Mucosa of stomach (tissue), 1 donor: ENCODE data around the gene PCNT.

ENCODE experiments used
- H3K27me3 ChIP-seq: one replicate; pipeline ENCODE4 v1.7.0; 2013; ENCODE audit warnings: mild to moderate bottlenecking, low read length; ENCODE audit not compliant: control insufficient read depth, insufficient read depth
- H3K36me3 ChIP-seq: one replicate; pipeline ENCODE4 v1.7.0; 2013; ENCODE audit warnings: low read length; ENCODE audit not compliant: control insufficient read depth, insufficient read depth
- H3K4me1 ChIP-seq: one replicate; pipeline ENCODE4 v1.7.0; 2013; ENCODE audit warnings: mild to moderate bottlenecking, low read length; ENCODE audit not compliant: control insufficient read depth, insufficient read depth
- H3K4me3 ChIP-seq: one replicate; pipeline ENCODE4 v1.7.0; 2013; ENCODE audit warnings: low read length
- H3K9ac ChIP-seq: one replicate; pipeline ENCODE4 v1.7.0; 2013; ENCODE audit warnings: mild to moderate bottlenecking, low read length, moderate library complexity
- H3K9me3 ChIP-seq: one replicate; pipeline ENCODE4 v1.7.0; 2013; ENCODE audit warnings: mild to moderate bottlenecking, low read length, moderate library complexity; ENCODE audit not compliant: control insufficient read depth
- donor health status: Pancreatic carcinoma.

The PCNT gene

DNA sequence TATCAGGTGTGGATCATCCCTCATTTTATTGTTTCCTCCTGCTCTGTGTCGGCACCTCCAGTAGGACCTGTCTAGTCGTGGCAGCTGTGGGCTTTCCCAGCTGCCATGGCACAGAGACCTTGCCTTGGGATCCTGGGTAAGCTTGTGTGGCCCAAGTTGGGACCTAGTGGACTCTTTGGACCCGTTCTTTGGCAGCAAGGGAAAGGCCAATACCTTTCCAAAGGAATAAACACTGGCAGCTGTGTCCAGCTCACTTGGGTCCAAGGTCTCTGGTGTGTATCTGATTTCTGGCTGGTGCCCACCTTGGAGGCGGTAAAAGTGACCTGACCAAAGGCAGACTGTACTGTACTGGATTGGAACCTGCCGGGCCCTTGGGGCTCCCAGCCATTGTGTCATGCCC lies 156.5 kb downstream of the PCNT start:
- Histone ChIP-seq H3K27me3 (no peaks in the 10 kb centered on the region), H3K4me1 (peaks cover 8% of the 10 kb centered on the region), H3K36me3 (no peaks in the 10 kb centered on the region), H3K9me3 (no peaks in the 10 kb centered on the region), H3K9ac (no peak overlapping the region), H3K4me3 (no peak overlapping the region)

DNA sequence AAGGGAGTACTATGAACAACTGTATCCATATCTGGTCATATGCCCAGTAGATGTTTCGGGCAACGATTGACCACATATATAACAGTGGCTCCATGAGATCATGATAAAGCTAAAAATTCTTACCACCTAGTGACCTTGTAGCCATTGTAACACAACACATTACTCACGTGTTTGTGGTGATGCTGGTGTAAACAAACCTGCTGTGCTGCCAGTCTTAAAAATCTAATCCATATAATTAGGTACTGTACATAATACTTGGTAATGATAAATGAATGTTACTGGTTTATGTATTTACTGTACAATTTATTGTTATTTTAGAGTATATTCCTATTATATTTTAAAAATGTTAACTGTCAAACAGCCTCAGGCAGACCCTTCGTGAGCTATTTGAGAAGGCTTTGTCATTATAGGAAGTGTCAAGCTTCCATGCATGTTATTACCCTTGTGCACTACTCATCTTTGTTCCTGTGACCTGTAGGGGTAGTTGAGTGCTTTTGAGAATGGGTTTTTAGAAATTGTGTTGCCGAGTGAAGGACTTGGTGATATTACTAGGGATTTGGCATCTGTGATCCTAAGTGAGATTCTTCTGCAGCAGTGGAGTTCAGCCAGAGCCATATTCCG lies 158.4 kb downstream of the PCNT start:
- Histone ChIP-seq H3K4me1 (peaks cover 8% of the 10 kb centered on the region), H3K9ac (no peak overlapping the region), H3K4me3 (no peak overlapping the region), H3K36me3 (no peaks in the 10 kb centered on the region), H3K27me3 (no peaks in the 10 kb centered on the region), H3K9me3 (no peaks in the 10 kb centered on the region)

DNA sequence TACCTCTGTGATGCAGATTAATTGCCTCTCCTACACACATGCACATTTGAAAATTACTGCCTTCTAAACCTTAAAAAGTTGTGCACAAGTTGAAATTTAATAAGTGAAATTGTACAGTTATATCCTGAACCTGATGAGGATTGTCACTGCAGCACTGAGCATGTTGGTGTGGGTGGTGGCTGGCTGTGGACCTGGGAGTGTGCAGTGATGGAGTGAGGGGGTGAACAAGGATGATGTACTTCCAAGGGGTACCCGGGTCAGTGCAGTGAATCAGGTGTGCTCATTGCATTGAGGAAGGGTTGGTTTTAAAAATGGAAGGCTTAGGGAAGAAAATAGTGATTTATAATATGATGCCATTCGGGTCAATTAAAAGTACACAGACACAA lies 158.9 kb downstream of the PCNT start:
- no peaks in the 10 kb centered on the region for H3K36me3 ChIP-seq
- no peaks in the 10 kb centered on the region for H3K27me3 ChIP-seq
- peaks cover 8% of the 10 kb centered on the region for H3K4me1 ChIP-seq
- H3K9ac ChIP-seq: no peak overlapping the region
- H3K9me3 ChIP-seq: no peaks in the 10 kb centered on the region
- H3K4me3 ChIP-seq: no peak overlapping the region

GRCh38 chr21:46483300-46484295 lies 159.6 kb downstream of the PCNT start:
- H3K9ac ChIP-seq: no peak overlapping the region
- H3K4me3 ChIP-seq: no peak overlapping the region
- H3K4me1 ChIP-seq: peaks cover 8% of the 10 kb centered on the region
- no peaks in the 10 kb centered on the region for H3K9me3 ChIP-seq
- H3K27me3 ChIP-seq: no peaks in the 10 kb centered on the region
- no peaks in the 10 kb centered on the region for H3K36me3 ChIP-seq

DNA sequence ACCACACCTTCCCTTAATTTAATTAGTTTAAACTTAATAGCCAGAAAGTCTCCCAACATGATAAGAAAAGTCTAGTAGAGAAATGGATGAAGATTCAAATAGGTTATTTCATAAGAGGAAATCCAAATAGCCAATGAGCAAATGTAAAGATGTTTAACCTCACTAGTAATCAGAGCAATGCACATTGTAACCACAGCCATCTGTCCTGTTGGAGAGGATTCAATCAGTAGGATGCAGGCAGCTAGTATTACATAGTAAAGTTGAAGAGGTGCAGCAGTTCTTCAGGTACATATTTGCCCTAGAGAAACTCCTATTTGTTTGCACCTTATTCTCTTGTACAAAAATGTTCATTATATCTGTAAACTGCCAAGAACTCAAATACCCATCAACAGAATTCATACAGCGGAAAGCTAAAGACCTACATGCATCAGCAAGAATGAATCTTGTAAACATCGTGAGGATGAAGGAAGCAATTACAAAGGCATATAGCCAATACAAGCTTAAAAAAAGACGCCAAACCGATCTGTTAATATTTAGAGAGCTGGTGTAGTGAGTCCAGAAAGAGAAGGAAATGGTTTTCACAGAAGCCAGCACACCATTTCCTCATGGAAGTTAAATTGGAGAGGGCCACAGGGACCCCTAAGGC lies 162.6 kb downstream of the PCNT start:
- Histone ChIP-seq H3K36me3 (no peaks in the 10 kb centered on the region), H3K4me1 (peaks cover 8% of the 10 kb centered on the region), H3K9me3 (no peaks in the 10 kb centered on the region), H3K27me3 (no peaks in the 10 kb centered on the region), H3K9ac (no peak overlapping the region), H3K4me3 (no peak overlapping the region)

GRCh38 chr21:46489162-46489663 lies 165.3 kb downstream of the PCNT start:
- H3K27me3 ChIP-seq: no peaks in the 10 kb centered on the region
- H3K9ac ChIP-seq: no peak overlapping the region
- H3K4me3 ChIP-seq: no peak overlapping the region
- no peaks in the 10 kb centered on the region for H3K36me3 ChIP-seq
- no peaks in the 10 kb centered on the region for H3K4me1 ChIP-seq
- H3K9me3 ChIP-seq: no peaks in the 10 kb centered on the region

DNA sequence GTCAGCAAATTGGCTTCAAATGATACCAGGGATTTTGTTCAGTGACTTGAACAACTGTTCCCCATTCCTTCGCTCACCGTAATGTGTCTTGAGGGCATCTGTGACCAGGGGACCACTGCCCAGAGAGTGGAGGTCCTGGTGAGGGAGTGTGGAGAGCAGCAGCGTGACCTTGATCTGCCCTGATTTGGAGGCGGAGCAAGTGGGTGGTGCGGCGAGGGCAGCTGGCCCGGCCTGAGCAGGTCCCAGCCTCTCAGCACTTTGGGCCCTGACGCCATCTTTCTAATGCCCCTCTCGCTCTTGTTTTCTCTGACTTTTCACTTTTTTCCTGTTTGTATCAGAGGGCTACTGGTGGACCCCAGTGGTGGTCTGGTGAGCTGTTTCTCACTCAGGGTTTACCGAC lies 165.8 kb downstream of the PCNT start:
- Histone ChIP-seq H3K9me3 (no peaks in the 10 kb centered on the region), H3K36me3 (no peaks in the 10 kb centered on the region), H3K4me3 (no peak overlapping the region), H3K27me3 (no peaks in the 10 kb centered on the region), H3K4me1 (no peaks in the 10 kb centered on the region), H3K9ac (no peak overlapping the region)

GRCh38 chr21:46491553-46491952 lies 167.6 kb downstream of the PCNT start:
- no peaks in the 10 kb centered on the region for H3K36me3 ChIP-seq

DNA sequence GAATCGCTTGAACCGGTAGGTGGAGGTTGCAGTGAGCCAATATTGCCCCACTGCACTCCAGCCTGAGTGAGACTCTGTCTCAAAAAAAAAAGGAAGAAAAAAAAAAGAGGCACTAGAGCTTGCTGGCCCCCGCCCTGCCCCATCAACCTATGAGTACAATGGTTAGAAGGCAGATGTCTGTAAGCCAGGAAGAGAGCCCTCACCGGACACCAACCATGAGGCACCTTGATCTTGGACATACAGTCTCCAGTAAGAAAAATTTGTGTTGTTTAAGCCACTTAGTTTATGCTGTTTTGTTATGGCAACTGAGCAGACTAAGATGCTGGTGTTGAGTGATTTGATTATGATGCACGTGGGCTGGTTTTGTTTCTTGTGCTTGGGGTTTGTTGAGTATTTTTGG lies 168.9 kb downstream of the PCNT start:
- H3K9ac ChIP-seq: no peak overlapping the region
- no peaks in the 10 kb centered on the region for H3K27me3 ChIP-seq
- H3K4me3 ChIP-seq: no peak overlapping the region
- H3K4me1 ChIP-seq: no peaks in the 10 kb centered on the region
- no peaks in the 10 kb centered on the region for H3K9me3 ChIP-seq
- no peaks in the 10 kb centered on the region for H3K36me3 ChIP-seq

More at GRCh38 chr21:46491553-46491952, 167.6 kb downstream of the PCNT start:
- Histone ChIP-seq H3K9ac (no peak overlapping the region), H3K9me3 (no peaks in the 10 kb centered on the region), H3K4me1 (no peaks in the 10 kb centered on the region), H3K4me3 (no peak overlapping the region), H3K27me3 (no peaks in the 10 kb centered on the region)

DNA sequence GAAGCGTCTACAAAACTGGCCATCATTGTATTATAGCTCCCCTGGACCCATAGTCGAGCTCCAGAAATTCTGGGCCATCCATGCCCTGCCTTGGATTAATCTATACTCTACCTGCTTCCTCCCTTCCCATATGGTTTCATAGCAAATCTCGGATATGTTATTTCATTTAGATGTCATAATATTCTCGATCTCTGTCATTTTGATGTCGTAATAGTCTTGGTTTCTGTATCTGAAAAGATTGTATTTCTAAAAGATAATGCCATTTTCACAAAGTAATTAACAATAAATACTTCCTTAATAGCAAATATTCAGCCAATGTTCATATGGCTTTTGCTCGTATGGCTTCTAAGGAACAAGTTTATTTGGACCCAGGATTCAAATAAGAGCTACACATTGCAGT lies 169.9 kb downstream of the PCNT start:
- Histone ChIP-seq H3K9me3 (no peaks in the 10 kb centered on the region), H3K4me3 (no peak overlapping the region), H3K36me3 (no peaks in the 10 kb centered on the region), H3K4me1 (peaks cover 9% of the 10 kb centered on the region), H3K9ac (no peak overlapping the region), H3K27me3 (no peaks in the 10 kb centered on the region)
